Measurements from ENCODE around the gene SLC13A1.

GRCh38 chr7:123155571-123155970 lies 44.2 kb downstream of the SLC13A1 start:
- TF ChIP-seq CTCF (IDR thresholded peaks at IDR 0.05) = no peak
- TF ChIP-seq POLR2A (IDR thresholded peaks at IDR 0.05) = no peak

Data from Peyer's patch (tissue), 4 donors.